NCI-H1930 (cell line): ENCODE measurements around the gene GLYAT.
"Not testable (repeated sequence)": the region's sequence is repeated elsewhere in the genome, so short reads cannot be mapped to it uniquely, and the experiment has no call there.

Source experiments
- DNase-seq, 2 experiments: peaks; one replicate each; lab custom pipeline; 2025; lab: John Stamatoyannopoulos, UW

The GLYAT gene

GRCh38 chr11:58742981-58743880 lies 11.5 kb upstream of the GLYAT start:
- no peak for DNase-seq

- DNase-seq = no peak
Observed at GRCh38 chr11:58742140-58742539, 10.4 kb upstream of the GLYAT start.

DNA sequence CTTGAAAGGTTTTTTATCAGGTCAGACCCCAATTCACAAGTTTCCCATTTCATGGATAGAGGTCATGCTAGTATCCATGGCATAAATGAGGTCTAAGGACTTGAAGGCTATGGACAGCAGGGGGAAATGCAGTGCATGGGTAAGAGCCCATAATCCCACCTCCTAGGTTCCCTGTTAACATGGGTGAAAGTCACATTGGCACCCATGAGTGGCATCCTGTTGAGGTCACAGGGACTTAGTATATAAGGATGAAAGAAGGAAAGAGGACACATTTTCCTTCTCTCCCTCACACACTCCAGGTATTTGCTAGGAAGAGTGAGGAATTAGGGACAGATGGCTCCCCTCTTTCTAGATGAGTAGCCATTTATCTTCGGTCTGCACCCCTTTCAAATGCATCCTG lies 9.4 kb upstream of the GLYAT start:
- DNase-seq = no peak

DNA sequence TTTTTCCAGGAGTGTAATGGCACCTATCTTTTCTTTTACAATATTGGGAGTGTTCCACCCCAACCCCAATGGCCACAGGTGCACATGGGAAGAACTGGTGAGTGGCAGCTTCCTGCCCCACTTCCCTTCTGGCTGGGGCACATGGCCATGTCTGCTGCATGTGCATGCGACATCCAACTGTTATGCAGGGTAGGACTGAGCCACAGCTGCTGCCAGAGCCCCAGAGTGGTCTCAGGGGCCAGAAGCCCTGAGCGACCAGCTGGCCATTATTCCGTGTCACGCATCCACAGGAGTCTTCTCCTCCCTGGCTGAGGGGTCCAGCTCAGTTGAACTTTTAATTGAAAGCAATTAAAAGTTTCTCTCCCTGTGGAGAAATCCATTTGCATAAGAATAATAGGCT lies 8.7 kb upstream of the GLYAT start:
- no peak for DNase-seq

- DNase-seq = no peak
Observed at GRCh38 chr11:58739725-58740430, 8.1 kb upstream of the GLYAT start.

GRCh38 chr11:58734681-58735490 lies 3.1 kb upstream of the GLYAT start:
- no peak for DNase-seq

- DNase-seq = no peak
Observed at GRCh38 chr11:58730507-58731089, 1.1 kb downstream of the GLYAT start.

DNA sequence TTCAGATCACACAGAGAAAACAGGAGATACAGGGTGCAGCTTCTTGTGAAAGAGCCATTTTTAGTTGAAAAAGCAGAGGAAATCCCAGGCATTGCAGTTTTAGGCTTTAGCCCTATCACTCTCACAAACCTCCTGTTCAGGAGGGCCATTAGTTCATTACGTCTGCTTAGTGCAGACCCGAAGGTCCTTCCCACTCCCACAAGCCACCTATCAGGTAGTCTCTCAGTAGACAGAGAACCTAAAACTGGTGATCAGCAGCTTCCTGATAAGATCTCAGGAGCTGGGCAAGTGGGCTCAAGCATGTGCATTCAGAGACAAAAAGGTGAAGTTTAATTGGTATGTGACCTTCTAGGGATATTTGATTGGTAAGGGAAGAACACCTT lies 4.3 kb downstream of the GLYAT start:
- DNase-seq = no peak

DNA sequence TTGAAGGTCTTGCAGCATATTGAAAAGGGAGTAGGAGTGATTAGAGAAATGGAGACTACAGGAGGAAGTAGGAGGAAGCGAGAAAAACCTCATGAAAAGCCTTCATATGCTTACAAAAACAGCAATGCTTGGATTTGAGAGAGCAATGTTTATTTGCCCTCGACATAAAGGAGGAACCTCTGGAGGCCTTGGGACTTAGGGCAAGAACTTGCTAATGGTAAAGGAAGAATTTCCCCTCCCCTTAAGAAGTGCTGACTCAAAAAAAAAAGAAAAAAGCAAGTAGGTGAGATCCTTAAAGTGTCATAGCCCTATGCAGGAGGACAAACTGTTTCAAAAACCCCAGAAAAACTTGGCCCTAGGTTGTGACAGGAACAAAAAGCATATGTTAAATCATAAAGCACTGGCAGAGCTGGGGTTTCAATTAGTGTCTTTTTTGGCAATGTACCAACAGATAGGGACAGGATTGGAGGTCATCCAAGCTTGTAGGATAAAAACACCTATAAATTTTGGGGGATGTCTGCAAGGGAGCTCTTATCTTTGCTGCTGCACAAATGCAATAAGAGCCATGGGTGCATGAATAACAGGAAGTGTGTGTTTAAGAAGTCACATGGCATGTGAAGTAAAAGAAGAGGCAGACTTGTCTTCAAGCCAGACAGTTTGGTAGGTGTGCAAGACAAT lies 4.9 kb downstream of the GLYAT start:
- no peak for DNase-seq

DNA sequence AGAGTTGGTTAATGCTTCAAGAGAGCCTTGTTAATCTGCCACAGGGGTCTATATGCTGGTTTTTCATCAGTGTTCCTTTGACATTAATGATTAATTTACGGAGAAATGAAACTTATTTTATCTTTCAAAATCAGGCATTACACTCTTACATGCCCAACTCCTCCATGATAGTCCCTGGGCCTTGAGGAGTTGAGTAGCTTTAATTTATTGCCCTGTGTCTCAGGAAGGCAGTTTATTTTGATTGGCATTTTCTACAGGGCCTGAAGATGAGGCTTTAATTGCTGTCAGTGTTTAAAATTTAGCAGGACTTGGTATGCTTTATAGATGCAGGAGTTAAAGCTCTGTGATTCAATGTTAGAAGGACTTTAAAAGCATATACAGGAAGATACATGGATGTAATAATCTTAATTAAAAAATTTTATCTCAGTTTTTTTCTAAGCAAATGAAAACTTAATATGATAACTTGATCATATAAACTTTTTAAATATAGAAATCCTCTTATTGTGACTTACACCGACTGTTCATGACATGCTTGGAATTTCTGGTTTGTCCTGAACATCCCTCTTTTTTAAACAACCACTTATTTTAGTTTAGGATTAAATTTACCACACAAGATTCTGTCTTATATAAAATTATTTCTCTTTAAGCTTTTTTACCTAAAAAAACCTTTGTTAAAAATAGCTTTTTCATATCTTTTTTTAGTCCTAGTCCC lies 12.2 kb downstream of the GLYAT start:
- no peak for DNase-seq

- no peak for DNase-seq
Observed at GRCh38 chr11:58712531-58712930, 19.2 kb downstream of the GLYAT start.

- DNase-seq = no peak
Observed at GRCh38 chr11:58711832-58712231, 19.9 kb downstream of the GLYAT start.

GRCh38 chr11:58707767-58708166 lies 24.0 kb downstream of the GLYAT start:
- no peak for DNase-seq

DNA sequence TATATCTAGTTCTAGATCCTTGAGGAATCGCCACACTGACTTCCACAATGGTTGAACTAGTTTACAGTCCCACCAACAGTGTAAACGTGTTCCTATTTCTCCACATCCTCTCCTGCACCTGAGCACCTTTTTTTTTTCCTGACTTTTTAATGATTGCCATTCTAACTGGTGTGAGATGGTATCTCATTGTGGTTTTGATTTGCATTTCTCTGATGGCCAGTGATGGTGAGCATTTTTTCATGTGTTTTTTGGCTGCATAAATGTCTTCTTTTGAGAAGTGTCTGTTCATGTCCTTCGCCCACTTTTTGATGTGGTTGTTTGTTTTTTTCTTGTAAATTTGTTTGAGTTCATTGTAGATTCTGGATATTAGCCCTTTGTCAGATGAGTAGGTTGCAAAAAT lies 34.9 kb downstream of the GLYAT start:
- DNase-seq = not testable (repeated sequence)

DNA sequence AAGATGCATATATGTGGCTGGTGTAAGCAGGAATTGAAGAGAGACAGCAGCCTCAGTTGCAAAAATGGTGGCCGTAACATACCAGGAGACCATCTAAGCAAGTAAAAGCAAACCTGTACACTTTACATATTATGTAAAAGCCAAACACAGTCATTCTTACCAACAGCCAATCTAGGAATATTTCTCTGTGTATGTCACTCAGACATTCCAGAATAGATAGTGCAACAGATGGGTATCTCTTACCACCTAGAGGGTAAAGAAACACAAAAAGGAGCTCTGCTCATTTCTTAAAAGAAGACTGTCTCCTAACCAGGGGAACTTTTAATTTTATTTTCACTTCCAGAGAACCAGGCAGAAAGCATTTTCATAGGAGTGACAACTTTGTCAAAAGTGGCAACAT lies 38.7 kb downstream of the GLYAT start:
- DNase-seq = no peak

- DNase-seq = no peak
Observed at GRCh38 chr11:58691675-58692074, 40.1 kb downstream of the GLYAT start.

DNA sequence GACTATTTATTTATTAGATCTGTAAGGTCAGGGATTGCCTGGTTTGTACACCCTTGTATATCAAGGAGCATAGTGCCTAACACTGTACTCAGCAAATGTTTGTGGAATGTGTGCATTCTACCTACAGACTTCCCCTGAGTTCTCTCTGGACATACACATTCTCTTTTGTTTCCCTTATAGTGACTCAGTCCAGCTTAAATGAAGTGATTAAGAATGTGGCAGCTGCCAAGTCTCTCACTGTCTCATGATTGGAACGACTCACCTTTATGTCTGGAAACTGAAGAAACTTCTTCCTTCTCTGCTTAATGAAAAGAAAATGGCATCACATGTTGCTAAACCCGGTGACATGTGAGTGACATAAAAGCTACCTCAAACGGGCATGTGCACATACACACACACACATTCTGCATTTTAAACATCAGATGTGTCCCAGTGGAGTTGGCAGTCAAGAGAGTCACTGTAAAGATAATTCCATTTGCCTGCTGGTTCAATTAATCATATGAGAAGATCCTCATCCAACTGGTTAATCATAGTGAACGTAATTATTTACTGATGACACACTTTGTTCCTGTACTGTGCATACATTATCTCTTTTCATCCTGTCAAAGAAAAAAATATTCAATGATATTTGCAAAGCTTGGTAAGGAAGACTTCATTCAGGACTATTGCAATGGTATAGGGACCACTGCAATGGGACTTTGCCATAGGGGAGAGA lies 42.8 kb downstream of the GLYAT start:
- no peak for DNase-seq

GRCh38 chr11:58685973-58686722 lies 45.6 kb downstream of the GLYAT start:
- DNase-seq = no peak

GRCh38 chr11:58682660-58683059 lies 49.1 kb downstream of the GLYAT start:
- not testable (repeated sequence) for DNase-seq

GRCh38 chr11:58677536-58677935 lies 54.2 kb downstream of the GLYAT start:
- not testable (repeated sequence) for DNase-seq
